ENCODE results near the gene TMEM229B. TPM values are rescaled to one million over a fixed set of nuclear protein-coding genes. Genes with fewer than 3 reads are reported as not detected.
A peak's percentile ranks its signal among the peaks of the same experiment; 100 is the strongest.

Gene TMEM229B
- total RNA-seq, 2 experiments from 2014 or later: 10.4 to 13.3 TPM

DNA sequence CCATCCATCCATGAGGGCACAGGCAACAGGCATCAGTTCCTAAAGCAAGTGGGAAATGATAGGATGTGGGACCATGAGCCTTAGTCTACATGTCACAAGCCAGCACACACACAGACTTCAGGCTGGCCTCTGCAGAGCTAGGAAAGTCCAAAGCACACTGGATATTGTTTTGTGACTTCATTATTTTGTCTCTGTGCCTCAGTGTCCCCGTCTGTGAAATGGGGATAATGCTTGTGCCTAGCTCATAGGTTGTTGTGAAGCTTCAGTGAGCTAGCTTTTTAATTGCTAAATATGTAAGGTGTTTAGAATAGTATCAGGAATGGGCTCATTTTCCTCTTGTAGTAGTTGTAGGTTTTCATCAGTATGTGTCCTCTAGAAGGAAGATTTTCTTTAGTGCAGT, 49.6 kb downstream of the TMEM229B start:
- ChIA-PET POLR2A (interaction anchor here (1.1 kb wide), 1 partner anchor 11 kb away, joined by 3 read pairs; no protein-coding TSS in a partner anchor), CTCF (interaction anchor here (0.6 to 1.7 kb wide), 4 partner anchors 11 to 266 kb away, joined by 4 to 9 read pairs (median 6); no protein-coding TSS in a partner anchor)
- no peaks in the 10 kb centered on the region for H3K9me3 Mint-ChIP-seq
- H3K27ac Mint-ChIP-seq: no peak overlapping the region
- no peak overlapping the region for H3K4me3 Mint-ChIP-seq
- H3K36me3 Mint-ChIP-seq (ENCODE audit: low read depth): no peaks in the 10 kb centered on the region
- DNase-seq: no peak
- peaks cover 2% of the 10 kb centered on the region for H3K4me1 Mint-ChIP-seq
- peaks cover 36% of the 10 kb centered on the region for H3K27me3 Mint-ChIP-seq

- Mint-ChIP-seq H3K36me3 (ENCODE audit: low read depth) (no peaks in the 10 kb centered on the region), H3K27ac (no peak overlapping the region), H3K27me3 (peaks cover 37% of the 10 kb centered on the region), H3K9me3 (no peaks in the 10 kb centered on the region), H3K4me1 (peaks cover 2% of the 10 kb centered on the region), H3K4me3 (no peak overlapping the region)
- ChIA-PET POLR2A (no interaction called here), CTCF (interaction anchor here (1.0 kb wide), 1 partner anchor 9 kb away, joined by 4 read pairs; no protein-coding TSS in a partner anchor)
- DNase-seq: no peak
Measured at GRCh38 chr14:67436006-67436866, 52.3 kb downstream of the TMEM229B start.

DNA sequence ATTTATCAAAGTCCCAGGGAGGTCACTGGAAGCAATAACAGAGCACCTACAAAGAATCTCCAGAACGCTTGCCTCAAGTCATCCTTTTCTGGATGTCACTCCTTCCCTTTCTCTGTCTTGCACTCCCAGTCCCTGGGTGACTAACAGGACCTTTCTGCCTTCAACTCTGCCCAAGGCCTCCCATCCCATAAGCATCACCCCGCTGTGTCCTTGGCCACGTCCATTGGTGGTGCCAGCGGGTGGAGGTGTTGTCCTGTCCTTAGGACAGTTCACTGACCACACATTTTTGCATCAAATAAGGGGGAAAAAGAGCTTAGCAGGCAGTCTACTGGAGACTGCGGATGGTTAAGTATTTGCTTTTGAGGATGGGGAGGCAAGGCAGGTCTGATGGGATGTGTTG, 52.9 kb downstream of the TMEM229B start:
- Mint-ChIP-seq H3K27ac (no peak overlapping the region), H3K36me3 (ENCODE audit: low read depth) (no peaks in the 10 kb centered on the region), H3K9me3 (no peaks in the 10 kb centered on the region), H3K4me3 (no peak overlapping the region), H3K27me3 (peaks cover 40% of the 10 kb centered on the region), H3K4me1 (peaks cover 2% of the 10 kb centered on the region)
- CTCF ChIA-PET: interaction anchor here (1.0 kb wide), 1 partner anchor 9 kb away, joined by 4 read pairs; no protein-coding TSS in a partner anchor
- POLR2A ChIA-PET: no interaction called here
- no peak for DNase-seq

- no peak overlapping the region for H3K27ac Mint-ChIP-seq
- DNase-seq: no peak
- no peak overlapping the region for H3K4me3 Mint-ChIP-seq
- H3K36me3 Mint-ChIP-seq (ENCODE audit: low read depth): no peaks in the 10 kb centered on the region
- POLR2A ChIA-PET: no interaction called here
- no peaks in the 10 kb centered on the region for H3K9me3 Mint-ChIP-seq
- CTCF ChIA-PET: interaction anchor here (0.7 to 7.9 kb wide), 4 partner anchors 12 to 139 kb away, joined by 3 to 137 read pairs (median 4); no protein-coding TSS in a partner anchor
- H3K27me3 Mint-ChIP-seq: peaks cover 38% of the 10 kb centered on the region
- H3K4me1 Mint-ChIP-seq: peaks cover 2% of the 10 kb centered on the region
Measured at GRCh38 chr14:67432050-67432564, 56.4 kb downstream of the TMEM229B start.

- DNase-seq: no peak
- Mint-ChIP-seq H3K36me3 (ENCODE audit: low read depth) (no peaks in the 10 kb centered on the region), H3K4me1 (peaks cover 2% of the 10 kb centered on the region), H3K9me3 (no peaks in the 10 kb centered on the region), H3K27ac (no peak overlapping the region), H3K4me3 (no peak overlapping the region), H3K27me3 (peaks cover 48% of the 10 kb centered on the region)
- POLR2A ChIA-PET: interaction anchor here (2.2 kb wide), 1 partner anchor 170 kb away, joined by 6 read pairs; the partner anchor contains the start of gene PIGH
- CTCF ChIA-PET: interaction anchor here (0.7 to 7.9 kb wide), 3 partner anchors 139 to 274 kb away, joined by 4 to 137 read pairs (median 37); no protein-coding TSS in a partner anchor
Measured at GRCh38 chr14:67429510-67430205, 58.9 kb downstream of the TMEM229B start.

DNA sequence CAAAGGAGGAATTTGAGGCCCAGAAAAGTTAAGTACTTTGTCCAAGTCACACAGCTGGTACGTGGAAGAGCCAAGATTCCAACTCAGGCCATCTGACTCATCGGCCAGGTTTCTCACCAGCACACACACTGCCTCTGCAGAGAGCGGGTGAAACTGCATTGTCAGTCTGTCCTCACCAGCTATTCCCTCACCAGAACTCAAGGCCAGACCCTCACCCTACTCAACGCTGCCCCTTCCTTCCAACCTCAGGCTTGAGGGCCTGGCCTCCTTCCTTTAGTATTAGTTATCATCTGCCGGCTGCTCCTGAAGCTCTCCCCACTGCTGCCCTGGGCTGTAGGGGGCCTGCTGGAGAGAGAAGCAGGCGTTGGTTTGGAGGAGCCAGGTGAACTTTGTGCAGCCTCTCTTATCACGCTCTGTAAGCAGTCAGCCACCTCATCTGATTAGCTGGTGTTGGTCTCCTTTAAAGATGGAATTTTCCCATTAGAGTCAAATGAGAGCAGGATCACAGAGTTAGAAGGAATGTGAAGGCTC, 60.0 kb downstream of the TMEM229B start:
- Mint-ChIP-seq H3K4me3 (no peak overlapping the region), H3K4me1 (peaks cover under 1% of the 10 kb centered on the region), H3K27ac (no peak overlapping the region), H3K36me3 (ENCODE audit: low read depth) (no peaks in the 10 kb centered on the region), H3K27me3 (peaks cover 42% of the 10 kb centered on the region), H3K9me3 (no peaks in the 10 kb centered on the region)
- ChIA-PET CTCF (interaction anchor here (0.6 to 7.9 kb wide), 12 partner anchors 23 to 494 kb away, joined by 3 to 137 read pairs (median 6); partner anchors contain the start of gene PIGH), POLR2A (interaction anchor here (1.0 to 2.2 kb wide), 2 partner anchors 11 to 172 kb away, joined by 3 to 6 read pairs; partner anchors contain the start of gene PIGH)
- DNase-seq: no peak

GRCh38 chr14:67426983-67427606, 61.4 kb downstream of the TMEM229B start:
- CTCF ChIA-PET: interaction anchor here (0.6 to 7.9 kb wide), 35 partner anchors 9 to 281 kb away, joined by 3 to 137 read pairs (median 4); partner anchors contain the start of genes PIGH, PLEK2, PLEKHH1 and TMEM229B
- Mint-ChIP-seq H3K36me3 (ENCODE audit: low read depth) (no peaks in the 10 kb centered on the region), H3K9me3 (no peaks in the 10 kb centered on the region), H3K27ac (no peak overlapping the region), H3K27me3 (peaks cover 37% of the 10 kb centered on the region), H3K4me1 (peaks cover 5% of the 10 kb centered on the region), H3K4me3 (no peak overlapping the region)
- POLR2A ChIA-PET: interaction anchor here (1.0 to 1.9 kb wide), 4 partner anchors 12 to 277 kb away, joined by 3 to 5 read pairs (median 4); no protein-coding TSS in a partner anchor
- peak; percentile 76 for DNase-seq

DNA sequence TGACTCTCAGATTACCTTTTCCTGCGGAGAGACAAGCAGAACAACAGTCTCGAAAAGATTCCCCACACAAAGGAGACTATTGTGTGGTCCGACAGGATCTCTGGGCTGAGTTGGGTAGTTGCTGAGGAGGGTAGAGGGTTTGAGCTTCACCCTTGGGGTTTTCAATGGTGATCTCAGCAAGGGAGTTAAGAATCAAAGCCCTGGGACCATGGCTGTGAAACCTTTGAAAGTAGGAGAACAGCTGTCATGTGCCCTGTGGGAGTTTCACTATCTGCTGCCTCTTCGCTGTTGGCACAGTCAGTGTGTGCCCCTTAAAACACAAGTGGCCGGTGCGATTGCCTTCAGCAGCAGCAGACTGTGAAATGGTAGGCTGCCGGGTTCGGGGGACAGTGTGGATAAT, 62.4 kb downstream of the TMEM229B start:
- H3K27me3 Mint-ChIP-seq: peaks cover 37% of the 10 kb centered on the region
- ChIA-PET POLR2A (interaction anchor here (1.9 kb wide), 1 partner anchor 278 kb away, joined by 5 read pairs; no protein-coding TSS in a partner anchor), CTCF (interaction anchor here (0.8 to 7.9 kb wide), 18 partner anchors 10 to 278 kb away, joined by 3 to 137 read pairs (median 6); partner anchors contain the start of genes PIGH and PLEK2)
- no peak overlapping the region for H3K27ac Mint-ChIP-seq
- no peaks in the 10 kb centered on the region for H3K36me3 Mint-ChIP-seq (ENCODE audit: low read depth)
- no peak for DNase-seq
- no peak overlapping the region for H3K4me3 Mint-ChIP-seq
- H3K4me1 Mint-ChIP-seq: peaks cover 5% of the 10 kb centered on the region
- no peaks in the 10 kb centered on the region for H3K9me3 Mint-ChIP-seq

- ChIA-PET POLR2A (interaction anchor here (1.6 kb wide), 1 partner anchor 146 kb away, joined by 4 read pairs; no protein-coding TSS in a partner anchor), CTCF (interaction anchor here (1.9 to 7.9 kb wide), 4 partner anchors 146 to 279 kb away, joined by 7 to 137 read pairs (median 22); partner anchors contain the start of gene PIGH)
- H3K9me3 Mint-ChIP-seq: no peaks in the 10 kb centered on the region
- peaks cover 35% of the 10 kb centered on the region for H3K27me3 Mint-ChIP-seq
- no peak for DNase-seq
- H3K4me1 Mint-ChIP-seq: peaks cover 5% of the 10 kb centered on the region
- no peak overlapping the region for H3K27ac Mint-ChIP-seq
- H3K4me3 Mint-ChIP-seq: no peak overlapping the region
- no peaks in the 10 kb centered on the region for H3K36me3 Mint-ChIP-seq (ENCODE audit: low read depth)
Measured at GRCh38 chr14:67425608-67426007, 62.9 kb downstream of the TMEM229B start.

DNA sequence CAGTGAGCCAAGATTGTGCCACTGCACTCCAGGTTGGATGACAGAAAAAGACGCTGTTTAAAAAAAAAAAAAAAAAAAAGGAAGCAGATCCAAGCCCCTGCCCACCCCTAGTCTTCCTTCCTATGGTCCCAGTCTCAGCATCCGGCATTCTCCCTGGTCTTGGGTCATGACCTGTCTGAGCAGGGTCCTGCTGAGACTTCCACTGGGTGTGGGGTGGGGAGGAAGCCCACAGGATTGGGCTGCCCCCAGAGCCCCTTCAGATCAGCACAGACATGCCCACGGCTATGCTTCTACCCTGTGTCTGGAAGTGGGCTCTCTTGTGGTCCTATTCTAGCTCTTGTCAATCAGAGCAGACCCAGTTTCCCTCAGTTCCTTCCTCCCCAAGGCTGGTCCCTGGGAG, 64.0 kb downstream of the TMEM229B start:
- Mint-ChIP-seq H3K9me3 (no peaks in the 10 kb centered on the region), H3K4me3 (no peak overlapping the region), H3K36me3 (ENCODE audit: low read depth) (no peaks in the 10 kb centered on the region), H3K4me1 (peaks cover 5% of the 10 kb centered on the region), H3K27me3 (peaks cover 32% of the 10 kb centered on the region), H3K27ac (no peak overlapping the region)
- no peak for DNase-seq
- CTCF ChIA-PET: interaction anchor here (0.6 to 7.9 kb wide), 7 partner anchors 43 to 280 kb away, joined by 3 to 137 read pairs (median 4); no protein-coding TSS in a partner anchor
- POLR2A ChIA-PET: interaction anchor here (0.9 to 1.6 kb wide), 2 partner anchors 147 to 175 kb away, joined by 3 to 4 read pairs; partner anchors contain the start of gene PIGH

DNA sequence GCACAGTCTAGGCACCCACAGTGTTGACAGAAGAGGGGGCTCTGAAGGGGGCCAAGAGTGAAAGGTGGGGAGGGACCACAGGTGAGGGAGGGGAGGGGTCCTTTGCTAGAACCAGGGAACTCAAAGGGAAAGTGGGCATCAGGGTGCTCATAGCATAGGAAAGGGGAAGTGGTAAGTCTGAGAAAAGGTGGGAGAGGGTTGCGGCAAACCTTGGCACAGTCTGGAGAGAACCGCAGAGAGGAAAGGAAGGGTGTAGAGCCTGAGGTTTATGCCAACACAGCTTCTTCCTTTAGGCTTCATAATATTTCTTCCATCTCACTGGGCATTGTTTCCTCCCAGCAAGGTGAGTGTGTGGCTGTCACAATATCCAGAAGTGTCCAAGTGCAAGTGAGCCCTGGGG, 65.1 kb downstream of the TMEM229B start:
- Mint-ChIP-seq H3K36me3 (ENCODE audit: low read depth) (no peaks in the 10 kb centered on the region), H3K4me1 (peaks cover 5% of the 10 kb centered on the region), H3K27ac (no peak overlapping the region), H3K9me3 (no peaks in the 10 kb centered on the region), H3K4me3 (no peak overlapping the region), H3K27me3 (peaks cover 29% of the 10 kb centered on the region)
- no peak for DNase-seq
- ChIA-PET CTCF (interaction anchor here (0.6 to 1.3 kb wide), 2 partner anchors 108 to 177 kb away, joined by 3 to 4 read pairs; no protein-coding TSS in a partner anchor), POLR2A (no interaction called here)

All from activated CD4-positive, alpha-beta memory T cell treated with anti-CD3 and anti-CD28 coated beads, Interleukin-2, amount 10 ng/mL, durations not matched to agents 7 days and 5 days (primary cell).